HCEC 1CT (cell line): ENCODE data around the gene TRABD2A.
"Not testable (repeated sequence)": the region's sequence is repeated elsewhere in the genome, so short reads cannot be mapped to it uniquely, and the experiment has no call there.

ENCODE experiments used
- DNase-seq: peaks from one replicate; pipeline ENCODE4 v3.0.0-alpha.2; 2017

The TRABD2A gene

DNA sequence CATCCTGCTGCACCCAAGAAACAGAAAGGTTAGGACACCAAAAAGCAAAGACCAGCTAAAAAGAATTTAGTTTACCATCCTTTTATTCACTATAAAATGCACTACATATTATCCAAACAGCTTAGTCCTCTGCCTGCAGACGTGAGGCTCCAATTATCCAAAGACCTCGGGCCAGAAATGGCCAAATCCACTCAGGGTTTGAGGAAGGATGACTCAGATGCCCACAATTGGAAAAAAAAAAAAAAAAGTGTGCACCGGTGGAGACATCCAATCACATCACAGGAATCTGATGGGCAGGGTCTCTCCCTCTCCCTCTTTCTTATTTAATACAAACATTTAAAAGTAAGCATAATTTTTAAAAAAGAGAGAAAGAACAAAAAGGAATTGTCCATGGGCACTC is 65.7 kb downstream of the TRABD2A start:
- DNase-seq = no peak

DNA sequence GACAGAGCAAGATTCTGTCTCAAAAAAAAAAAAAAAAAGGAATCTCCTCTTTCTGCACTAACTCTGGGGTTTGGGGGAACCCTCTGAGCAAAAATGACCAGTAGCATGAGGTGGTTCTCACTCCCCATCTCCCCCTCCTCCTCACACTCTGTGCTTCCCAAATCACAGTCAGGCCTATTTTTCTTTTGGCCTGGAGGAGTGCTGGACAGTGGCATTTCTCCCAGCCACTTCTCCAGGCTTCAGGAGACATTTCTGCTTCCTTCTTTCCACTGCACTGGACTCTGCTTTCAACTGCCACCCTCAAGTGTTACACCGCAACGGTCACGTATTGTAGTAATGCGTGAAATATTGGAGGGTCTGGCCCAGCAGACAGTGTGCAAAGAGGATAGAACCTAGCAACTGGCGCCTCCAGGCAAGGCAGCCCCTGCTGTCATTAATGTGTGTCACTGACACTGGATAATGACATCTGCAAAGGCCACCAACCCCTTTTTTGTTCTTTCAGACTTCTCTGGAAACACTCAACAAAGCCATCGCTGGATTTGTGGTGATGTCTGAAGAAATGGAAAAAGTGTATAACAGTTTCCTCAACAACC is 68.9 kb downstream of the TRABD2A start:
- DNase-seq = no peak

DNA sequence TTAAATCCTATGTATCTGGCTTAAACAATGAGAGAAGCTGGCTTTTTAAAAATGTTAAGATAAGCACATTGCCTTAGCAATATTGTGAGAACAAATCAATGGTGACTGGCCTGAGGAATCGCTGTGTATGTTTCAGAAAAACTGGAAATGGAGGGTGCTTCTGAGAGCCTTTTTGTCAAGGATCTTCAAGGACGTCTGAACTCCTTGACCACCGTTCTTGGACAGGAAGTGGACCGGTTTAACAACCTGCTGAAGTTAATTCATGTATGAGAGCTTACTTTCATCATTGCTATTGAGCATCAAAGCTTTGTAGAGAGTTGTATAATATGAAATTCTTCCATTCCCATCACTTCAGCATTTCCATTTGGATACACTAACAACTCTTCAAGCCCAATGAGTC is 72.6 kb downstream of the TRABD2A start:
- DNase-seq = no peak

GRCh38 chr2:84807063-84807485 is 73.8 kb downstream of the TRABD2A start:
- DNase-seq = peak; percentile 95

DNA sequence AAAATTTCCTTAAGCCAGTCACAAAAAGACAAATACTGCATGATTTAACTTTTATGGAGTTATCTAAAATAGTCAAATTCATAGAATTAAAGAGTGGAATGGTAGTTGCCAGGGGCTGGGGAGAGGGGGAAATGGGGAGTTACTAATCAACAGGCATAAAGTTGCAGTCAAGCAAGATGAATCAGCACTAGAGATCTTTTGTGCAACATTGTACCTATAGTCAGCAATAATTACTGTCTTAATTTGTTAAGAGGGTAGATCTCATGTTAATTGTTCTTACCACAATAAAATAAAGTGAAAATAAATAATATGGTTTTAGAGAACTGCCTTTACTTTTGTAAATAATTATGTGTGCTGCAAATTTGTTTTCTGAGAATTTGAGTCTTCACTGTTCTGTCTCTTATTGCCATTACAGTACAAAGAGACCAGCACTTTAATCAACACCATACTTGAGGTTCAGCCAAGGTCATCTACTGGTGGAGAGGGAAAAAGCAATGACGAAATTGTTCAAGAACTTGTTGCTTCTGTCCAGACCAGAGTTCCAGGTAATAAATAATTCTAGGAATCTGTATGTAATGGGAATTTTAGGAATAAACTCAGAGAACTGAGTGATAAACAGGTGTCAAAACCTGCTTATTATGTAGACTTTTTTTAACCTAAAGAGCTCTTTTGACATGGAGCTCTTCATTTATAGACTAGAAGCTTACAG is 75.5 kb downstream of the TRABD2A start:
- DNase-seq = peak; percentile 72

DNA sequence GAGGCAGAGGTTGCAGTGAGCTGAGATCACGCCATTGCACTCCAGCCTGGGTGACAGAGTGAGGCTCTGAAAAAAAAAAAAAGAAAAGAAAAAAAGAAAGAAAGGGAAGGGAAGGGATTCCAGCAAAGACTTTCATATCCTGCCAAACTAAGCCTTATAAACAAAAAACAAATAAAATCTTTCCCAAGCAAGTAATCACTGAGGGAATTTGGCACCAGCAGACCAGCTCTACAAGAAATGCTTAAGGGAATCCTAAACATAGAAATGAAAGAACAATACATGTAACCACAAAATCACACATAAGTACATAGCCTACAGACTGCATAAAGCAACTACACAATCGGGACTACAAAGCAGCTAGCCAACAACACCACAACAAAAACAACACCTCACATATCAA is 79.1 kb downstream of the TRABD2A start:
- DNase-seq = no peak

DNA sequence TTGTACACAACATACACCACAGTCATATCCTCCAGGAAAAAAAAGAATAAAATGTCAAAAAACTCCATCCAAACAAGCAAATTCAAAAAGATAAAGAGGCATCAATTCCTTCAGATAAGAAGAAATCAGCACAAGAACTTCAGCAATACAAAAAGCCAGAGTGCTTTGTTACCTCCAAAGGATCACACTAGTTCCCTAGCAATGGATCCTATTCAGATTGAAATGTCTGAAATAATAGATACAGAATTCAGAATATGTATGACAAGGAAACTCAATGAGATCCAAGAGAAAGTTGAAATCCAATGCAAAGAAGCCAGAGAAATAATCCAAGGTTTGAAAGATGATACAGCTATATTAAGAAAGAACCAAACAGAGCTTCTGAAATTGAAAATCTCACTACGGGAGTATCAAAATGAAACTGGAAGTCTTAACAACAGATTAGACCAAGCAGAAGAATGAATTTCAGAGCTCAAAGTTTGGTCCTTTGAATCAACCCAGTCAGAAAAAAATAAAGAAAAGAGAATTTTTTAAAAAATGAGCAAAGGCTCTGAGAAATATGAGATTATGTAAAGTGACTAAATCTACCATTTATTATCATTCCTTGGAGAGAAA is 80.6 kb downstream of the TRABD2A start:
- DNase-seq = no peak

DNA sequence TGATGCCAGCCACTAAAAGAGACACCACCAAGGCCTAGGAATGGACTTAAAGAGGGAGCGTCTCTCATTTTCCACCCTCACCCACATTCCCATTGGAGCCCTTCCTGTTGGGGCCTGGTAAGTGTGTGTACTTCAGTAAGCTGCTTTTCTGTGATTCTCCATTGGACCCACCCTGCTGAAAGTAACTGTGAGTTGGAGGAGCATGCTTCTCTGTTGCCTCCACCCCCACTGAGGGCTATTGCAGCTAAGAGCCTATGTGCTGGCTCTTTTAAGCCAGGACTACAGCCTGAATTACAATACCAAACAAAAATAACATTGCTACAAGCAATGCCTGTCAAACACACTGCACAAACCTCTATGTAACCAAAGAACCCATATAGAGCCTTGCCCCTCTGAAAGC is 81.1 kb downstream of the TRABD2A start:
- no peak for DNase-seq

GRCh38 chr2:84797271-84797670 is 83.6 kb downstream of the TRABD2A start:
- DNase-seq = no peak

DNA sequence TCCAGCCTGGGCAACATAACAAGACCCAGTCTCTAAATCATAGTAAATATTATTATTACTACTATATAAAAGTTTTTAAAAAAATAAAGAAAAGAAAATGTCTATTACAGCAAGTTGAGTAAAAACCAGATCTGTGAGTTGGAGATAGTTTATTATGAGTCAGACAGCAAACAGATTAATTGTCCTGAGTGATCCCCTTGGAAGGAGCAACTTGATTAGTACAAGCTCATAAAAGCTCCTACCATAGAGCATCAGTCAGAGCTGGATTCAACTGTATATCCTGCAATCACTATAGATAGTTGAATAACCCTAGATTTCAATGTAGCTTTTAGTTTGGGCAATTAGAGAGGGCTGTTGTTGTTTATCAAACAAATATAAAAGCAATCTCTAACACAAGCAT is 84.1 kb downstream of the TRABD2A start:
- DNase-seq = no peak

DNA sequence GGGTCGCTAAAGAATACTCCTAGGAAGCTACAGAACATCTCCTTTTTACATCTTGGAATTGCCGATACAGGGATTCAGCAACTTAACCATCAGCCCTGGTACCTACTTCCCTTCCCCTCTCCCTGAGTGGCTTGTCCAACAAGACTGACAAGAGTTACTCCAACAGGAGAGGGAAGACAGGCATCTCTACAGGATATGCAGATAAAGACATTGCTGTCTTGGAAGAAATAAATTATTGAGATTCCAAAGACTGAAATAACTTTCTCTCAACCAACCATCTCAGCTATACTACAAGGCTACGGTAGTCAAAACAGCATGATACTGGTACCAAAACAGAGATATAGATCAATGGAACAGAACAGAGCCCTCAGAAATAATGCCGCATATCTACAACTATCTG is 87.2 kb downstream of the TRABD2A start:
- no peak for DNase-seq

GRCh38 chr2:84792856-84793522 is 87.9 kb downstream of the TRABD2A start:
- DNase-seq = peak; percentile 39

DNA sequence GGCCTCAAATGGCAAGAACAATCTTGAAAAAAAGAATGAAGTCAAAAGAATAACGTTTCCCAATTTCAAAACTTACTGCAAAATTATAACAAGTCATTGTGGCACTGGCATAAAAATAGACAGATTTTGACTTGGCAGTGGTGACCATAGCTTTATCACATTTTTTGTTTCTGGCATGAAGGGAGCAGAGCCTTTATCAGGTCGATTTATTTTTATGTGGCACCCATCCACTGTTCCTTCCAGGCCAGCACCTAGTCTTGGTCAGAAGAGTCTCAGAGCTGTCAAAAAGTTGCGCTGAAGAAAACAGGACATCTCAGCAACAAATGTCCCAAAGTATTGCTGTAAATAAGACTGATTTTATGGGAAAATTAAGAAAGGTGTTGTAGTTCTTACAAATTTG is 92.4 kb downstream of the TRABD2A start:
- no peak for DNase-seq

DNA sequence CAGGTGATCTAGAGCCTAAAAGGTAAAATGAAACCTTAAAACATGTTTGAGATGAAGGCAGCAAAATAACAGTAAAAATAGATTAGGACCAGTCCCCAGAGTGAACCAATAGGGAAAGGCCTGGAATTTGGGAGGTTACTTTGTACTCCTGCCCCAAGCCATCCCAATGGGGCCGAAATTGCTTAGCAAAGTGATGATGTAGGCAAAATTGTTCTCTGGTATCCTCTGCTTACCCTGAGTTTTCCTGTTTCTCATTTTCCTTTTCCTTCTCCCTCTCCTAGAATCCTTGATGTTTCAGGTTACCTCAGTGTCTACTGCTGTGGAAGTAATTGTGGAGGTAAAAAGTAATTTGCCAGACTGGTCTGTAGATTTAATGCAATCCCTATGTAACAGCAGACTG is 92.9 kb downstream of the TRABD2A start:
- DNase-seq = no peak

DNA sequence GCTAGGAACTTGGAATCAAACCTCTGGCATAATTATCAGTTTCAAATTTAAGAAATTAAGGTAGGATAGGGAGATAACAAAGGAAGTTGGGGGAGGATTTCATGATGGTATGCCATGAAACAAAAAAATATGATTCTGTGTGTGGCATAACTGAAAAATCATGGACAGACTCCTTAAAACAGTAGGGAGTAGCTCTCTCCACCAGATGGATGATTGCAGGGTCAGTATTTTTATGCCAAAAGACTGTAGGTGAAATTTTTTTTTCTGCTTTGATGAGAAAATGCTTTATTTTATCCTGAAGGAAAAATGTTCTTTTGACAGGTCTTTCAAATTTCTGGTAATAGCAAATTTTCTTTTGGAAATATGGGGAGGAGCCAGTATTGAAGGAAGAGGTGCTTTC is 94.3 kb downstream of the TRABD2A start:
- DNase-seq = no peak

DNA sequence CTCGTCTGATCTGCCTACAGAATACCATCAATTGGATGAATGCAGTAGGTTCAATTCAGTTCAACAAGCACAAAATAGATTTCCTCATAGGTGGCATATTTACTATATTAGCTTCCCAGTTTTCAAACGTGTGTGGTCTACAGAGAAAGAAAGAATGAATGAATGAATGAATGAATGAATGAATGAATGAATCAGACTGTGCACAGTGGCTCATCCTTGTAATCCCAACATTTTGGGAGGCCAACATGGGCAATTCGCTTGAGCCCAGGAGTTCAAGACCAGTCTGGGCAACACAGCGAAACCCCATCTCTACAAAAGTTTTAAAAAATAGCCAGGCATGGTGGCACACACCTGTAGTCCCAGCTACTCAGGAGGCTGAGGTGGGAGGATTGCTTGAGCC is 94.9 kb downstream of the TRABD2A start:
- DNase-seq = no peak

GRCh38 chr2:84782717-84783442 is 98.0 kb downstream of the TRABD2A start:
- DNase-seq = no peak

DNA sequence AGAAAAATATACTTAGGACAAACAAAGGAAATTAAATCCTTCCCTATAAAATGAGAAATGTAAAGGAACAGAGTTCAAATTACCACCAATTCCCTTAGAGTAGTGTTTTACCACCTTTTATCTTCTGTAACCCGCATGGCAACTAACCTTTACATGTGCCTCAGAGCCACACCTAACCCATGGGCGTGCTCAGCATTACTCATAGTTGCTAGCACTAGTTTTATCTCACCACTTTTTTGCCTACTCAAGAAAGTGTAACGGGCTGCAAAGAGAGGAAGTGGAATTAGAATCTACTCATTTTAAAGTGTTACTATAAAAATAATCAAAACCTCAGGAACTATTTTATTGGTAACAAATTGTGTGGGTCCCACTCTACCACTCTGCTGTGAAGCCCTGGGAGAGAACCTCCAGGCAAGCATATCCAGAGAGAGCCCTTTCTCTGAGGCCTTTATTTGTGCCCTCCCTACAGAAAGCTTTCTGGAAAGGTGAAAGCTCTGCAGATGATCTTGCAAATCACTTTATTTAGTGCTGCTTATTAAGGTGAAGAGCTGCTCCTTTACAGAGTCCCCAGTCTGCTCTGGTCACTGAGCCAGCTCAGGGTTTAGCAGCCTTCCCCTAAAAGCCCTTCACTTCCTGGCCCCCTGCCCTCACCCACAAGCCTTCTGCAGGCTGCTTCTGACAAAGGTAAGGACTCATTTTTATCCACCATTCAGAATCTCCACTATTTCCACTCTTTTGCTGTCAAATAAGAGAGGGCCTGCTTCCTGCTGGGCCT is 98.8 kb downstream of the TRABD2A start:
- peak; percentile 29 for DNase-seq

- no peak for DNase-seq
Observed at GRCh38 chr2:84779781-84780180, 101.1 kb downstream of the TRABD2A start.

DNA sequence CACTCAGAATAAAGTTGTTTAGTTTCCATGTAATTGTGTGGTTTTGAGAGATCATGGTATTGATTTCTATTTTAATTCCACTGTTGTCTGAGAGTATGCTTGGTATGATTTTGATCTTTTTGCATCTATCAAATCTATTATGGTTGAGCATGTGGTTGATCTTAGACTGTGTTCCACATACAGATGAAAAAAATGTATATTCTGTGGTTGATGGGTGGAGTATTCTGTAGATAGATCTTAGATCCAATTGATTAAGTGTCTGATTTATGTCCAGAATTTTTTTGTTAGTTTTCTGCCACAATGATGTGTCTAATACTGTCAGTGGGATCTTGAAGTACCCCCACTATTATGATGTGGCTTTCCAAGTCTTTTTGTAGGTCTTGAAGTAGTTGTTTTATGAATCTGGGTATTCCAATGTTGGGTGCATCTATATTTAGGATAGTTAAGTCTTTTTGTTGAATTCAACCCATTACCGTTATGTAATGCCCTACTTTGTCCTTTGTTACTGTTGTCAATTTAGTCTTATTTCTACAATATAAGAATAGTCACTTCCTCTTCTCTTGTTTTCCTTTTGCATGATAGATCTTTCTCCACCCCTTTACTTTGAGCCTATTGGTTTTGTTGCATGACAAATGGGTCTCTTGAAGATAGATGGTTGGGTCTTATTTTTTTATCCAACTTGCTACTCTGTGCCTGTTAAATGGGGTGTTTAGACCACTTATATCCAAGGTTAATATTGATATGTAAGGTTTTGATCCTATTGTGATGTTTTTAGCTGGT is 101.8 kb downstream of the TRABD2A start:
- no peak for DNase-seq

DNA sequence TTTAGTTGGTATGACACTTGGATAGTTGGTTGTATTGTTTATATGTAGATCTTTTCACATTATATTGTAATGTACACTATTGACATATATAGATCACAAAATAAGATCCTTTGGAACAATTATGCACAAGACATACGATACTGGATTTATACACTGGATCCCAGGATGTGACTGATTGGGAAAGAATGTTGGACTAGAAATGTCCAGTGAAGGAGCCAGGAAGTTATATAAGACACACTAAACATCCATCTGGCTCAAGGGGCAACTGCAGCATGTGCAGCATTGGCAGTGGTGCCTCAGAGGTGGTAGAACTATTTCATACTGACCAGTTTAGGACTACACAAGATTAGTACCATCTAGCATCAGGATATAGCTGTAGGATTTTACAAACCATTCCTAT is 104.9 kb downstream of the TRABD2A start:
- peak; percentile 72 for DNase-seq

GRCh38 chr2:84773562-84773961 is 107.3 kb downstream of the TRABD2A start:
- DNase-seq = not testable (repeated sequence)
